ENCODE results near the gene OR8B8.

DNA sequence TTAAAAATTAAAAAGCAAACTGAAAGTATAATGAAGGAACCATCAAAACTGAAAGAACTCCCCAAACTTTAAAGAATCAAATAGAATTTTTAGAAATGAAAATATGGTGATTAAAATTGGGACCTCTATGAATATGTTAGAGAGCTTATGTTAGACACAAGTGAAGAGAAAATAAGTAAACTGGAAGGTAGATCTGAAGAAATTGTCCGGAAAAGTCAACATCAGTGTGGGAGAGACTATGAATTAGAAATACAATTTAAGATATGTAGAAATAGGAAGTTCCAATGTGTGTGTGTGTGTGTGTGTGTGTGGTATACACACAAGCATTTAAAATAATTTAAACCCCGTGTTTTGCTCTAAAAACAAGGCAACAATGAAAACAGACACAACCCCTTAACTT, 15.9 kb downstream of the OR8B8 start:
- TF ChIP-seq MEF2A (IDR thresholded peaks at IDR 0.05; ENCODE audit: borderline replicate concordance, low read depth) (no peak), POLR2AphosphoS5 (IDR thresholded peaks at IDR 0.05; ENCODE audit: low read depth, low read length) (no peak)

All from SK-N-SH (cell line).